Naive B cell (primary cell): ENCODE results near the gene TAB2. TPM values are rescaled to one million over a fixed set of nuclear protein-coding genes. Genes with fewer than 3 reads are reported as not detected.
A peak's percentile ranks its signal among the peaks of the same experiment; 100 is the strongest.
"Not testable (repeated sequence)": the region's sequence is repeated elsewhere in the genome, so short reads cannot be mapped to it uniquely, and the experiment has no call there.

ENCODE experiments used
- ATAC-seq, 2 donors: fragments of 150-1000 bp; cut with Tn5 transposase; 2 replicates each; pipeline ENCODE4 v1.10.0; 2021; ENCODE audit warnings: low read depth in 2 of 2, mild to moderate bottlenecking in 2 of 2, moderate library complexity in 2 of 2
- DNase-seq: peaks from one replicate; pipeline ENCODE4 v3.0.0; 2022
- H3K27ac Mint-ChIP-seq, 6 donors: one replicate each; pipeline ENCODE4 v1.8.0; 2020 to 2022; ENCODE audit warnings: mild to moderate bottlenecking in 6 of 6, mixed read lengths in 6 of 6, moderate library complexity in 5 of 6, inconsistent platforms in 2 of 6
- H3K27me3 Mint-ChIP-seq, 3 donors: one replicate each; pipeline ENCODE4 v1.8.0; 2021 to 2022; ENCODE audit warnings: mixed read lengths in 3 of 3, mild to moderate bottlenecking in 1 of 3
- H3K36me3 Mint-ChIP-seq, 2 donors: one replicate each; pipeline ENCODE4 v1.8.0; 2020 to 2022; ENCODE audit warnings: mixed read lengths in 2 of 2, inconsistent platforms in 1 of 2, mild to moderate bottlenecking in 1 of 2
- H3K4me1 Mint-ChIP-seq, 3 donors: one replicate each; pipeline ENCODE4 v1.8.0; 2020 to 2022; ENCODE audit warnings: mixed read lengths in 3 of 3, inconsistent platforms in 1 of 3, mild to moderate bottlenecking in 1 of 3, moderate library complexity in 1 of 3
- H3K4me3 Mint-ChIP-seq, 8 donors: one replicate each; pipeline ENCODE4 v1.8.0; 2020 to 2022; ENCODE audit warnings: mild to moderate bottlenecking in 8 of 8, mixed read lengths in 8 of 8, moderate library complexity in 8 of 8, inconsistent platforms in 2 of 8
- H3K9me3 Mint-ChIP-seq, 7 donors: one replicate each; pipeline ENCODE4 v1.8.0; 2020 to 2022; ENCODE audit warnings: mixed read lengths in 7 of 7, mild to moderate bottlenecking in 5 of 7, inconsistent platforms in 2 of 7, moderate library complexity in 1 of 7
- polyA plus RNA-seq, 6 donors: library from polyadenylated mRNA; unstranded; fragments of 300-500 nt; fragmentation: Illumina TruSeq; gene quantifications; one replicate each; pipeline ENCODE4 v1.2.3, GENCODE V29; 2021; ENCODE audit warnings: low read depth in 6 of 6

TAB2 gene
- polyA plus RNA-seq, 6 donors from 2014 or later: 7.7 to 13.5 (median 10.1) TPM

DNA sequence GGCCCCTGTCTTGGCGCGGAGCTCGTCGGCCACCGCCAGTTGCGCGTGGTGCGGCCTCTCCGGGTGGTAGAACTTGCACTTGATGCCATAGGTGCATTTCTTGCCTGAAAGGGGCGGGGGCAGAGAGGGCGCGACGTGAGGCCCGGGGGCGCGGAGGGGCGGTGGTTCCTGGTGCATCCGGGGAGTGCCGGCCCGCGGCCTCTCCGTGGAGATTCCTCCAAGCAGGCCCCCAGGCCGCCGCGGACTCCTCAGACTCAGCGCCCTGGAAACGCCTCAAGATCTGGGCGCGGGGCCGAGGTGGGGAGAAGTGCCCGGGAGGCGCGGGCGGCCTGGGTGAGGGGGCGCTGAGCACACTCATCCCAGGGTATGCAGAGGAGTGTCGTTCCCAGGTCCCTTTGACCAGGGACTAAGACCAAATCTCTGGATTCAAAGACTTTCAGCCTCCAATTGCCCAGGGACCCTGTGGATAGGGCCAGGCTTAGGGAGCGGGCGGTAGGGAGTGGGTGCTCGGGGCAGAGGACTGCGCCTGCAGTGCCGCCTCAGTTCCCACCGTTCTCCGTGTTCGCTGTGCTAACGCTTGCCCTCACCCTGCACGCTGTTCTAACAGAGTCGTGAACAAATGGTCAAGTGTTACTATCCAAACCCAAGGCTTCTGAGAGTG is 134.0 kb downstream of the TAB2 start:
- Mint-ChIP-seq H3K27me3 (no peaks in the 10 kb centered on the region), H3K27ac (peak overlapping the region in 2 of 6 donors; percentile 44 to 72), H3K4me1 (peaks cover 9 to 23% (median 15%) of the 10 kb centered on the region in 3 donors), H3K9me3 (no peaks in the 10 kb centered on the region), H3K4me3 (peak overlapping the region in 1 of 8 donors; percentile 29), H3K36me3 (peaks cover 0 to 7% of the 10 kb centered on the region in 2 donors)
- DNase-seq (no peak), ATAC-seq (peak in 1 of 2 donors; percentile 67)

DNA sequence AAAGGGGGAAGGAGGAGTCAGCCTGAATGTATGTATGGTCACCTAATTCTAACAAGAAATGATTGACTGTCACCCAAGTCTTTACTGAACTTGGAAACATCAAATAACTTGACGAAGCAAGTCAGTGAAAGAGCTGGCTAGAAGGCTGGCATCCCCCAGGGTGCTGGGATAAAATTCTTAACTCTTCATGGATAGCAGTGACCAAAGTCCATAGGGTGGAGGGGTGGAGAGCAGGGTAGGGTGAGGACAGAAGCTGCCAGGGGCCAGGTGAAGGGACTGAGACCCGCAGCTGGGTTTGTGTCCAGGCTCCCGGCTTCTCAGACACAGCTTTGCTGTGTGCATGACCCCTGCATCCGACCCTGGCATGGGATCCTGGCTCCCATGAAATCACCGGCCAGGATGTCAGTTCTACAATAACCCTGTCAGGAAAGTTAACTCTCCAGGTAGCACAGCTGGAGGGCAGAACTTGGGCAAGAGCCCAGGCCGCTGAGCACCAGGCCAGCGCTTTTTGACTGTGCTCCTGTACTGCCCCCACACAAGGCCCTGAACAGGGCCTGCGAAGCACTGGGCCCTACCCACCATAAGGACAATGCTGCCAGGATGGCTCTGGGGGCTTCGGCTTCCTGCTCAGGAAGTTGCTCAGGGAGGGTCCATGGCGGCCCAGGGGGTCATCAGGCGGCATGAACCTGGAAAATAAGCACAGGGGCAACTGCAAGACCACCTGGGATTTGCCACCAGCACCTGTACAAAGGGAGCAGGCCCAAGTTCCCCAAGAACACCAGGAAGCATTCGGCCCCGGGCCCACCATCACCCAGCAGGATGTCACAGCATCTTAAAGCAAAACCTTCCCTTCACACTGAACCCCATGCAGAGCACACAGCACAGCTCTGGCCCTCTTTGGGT is 134.8 kb downstream of the TAB2 start:
- H3K9me3 Mint-ChIP-seq: peaks cover 0 to 1% (median 0%) of the 10 kb centered on the region in 7 donors
- ATAC-seq (no peak), DNase-seq (no peak)
- no peak overlapping the region for H3K4me3 Mint-ChIP-seq
- H3K27me3 Mint-ChIP-seq: no peaks in the 10 kb centered on the region
- peak overlapping the region in 2 of 6 donors; percentile 72 to 84 for H3K27ac Mint-ChIP-seq
- H3K4me1 Mint-ChIP-seq: peaks cover 9 to 22% (median 11%) of the 10 kb centered on the region in 3 donors
- H3K36me3 Mint-ChIP-seq: peaks cover 4 to 14% of the 10 kb centered on the region in 2 donors

DNA sequence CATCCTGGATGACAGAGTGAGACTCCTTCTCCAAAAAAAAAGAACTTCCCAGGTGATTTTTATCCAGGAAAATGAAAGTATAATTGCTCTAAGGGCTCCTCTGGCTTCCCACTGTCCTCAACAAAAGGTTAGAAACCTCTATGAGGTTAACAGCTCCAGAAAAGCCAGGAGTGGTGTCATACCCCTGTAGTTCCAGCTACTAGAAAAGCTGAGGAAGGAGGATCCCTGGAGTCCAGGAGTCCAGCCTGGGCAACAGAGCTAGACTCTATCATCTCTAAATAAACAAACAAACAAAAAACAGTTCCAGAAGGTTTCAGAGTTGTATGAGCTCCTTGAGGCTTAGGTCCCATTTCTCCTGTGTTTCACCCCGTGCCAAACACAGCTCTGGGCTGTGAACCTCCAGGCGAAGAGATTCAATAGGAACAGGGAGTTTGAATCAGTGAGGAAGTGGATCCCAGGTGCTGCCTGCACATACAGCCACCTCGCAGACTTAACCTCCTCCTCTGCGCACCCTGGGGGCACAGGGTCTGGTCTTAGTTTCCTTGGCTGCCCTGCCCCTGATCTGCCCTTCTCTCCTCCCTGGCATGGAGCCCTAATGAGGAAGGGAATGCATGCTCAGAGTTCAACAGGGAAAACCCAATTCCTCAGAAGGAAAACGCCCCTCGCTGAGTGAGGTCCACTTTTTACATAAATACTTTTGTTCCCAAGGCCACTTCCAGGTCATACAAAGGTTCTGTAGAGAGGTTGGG is 136.3 kb downstream of the TAB2 start:
- Mint-ChIP-seq H3K4me3 (no peak overlapping the region), H3K9me3 (peaks cover 0 to 1% (median 0%) of the 10 kb centered on the region in 7 donors), H3K4me1 (peaks cover 9 to 20% (median 14%) of the 10 kb centered on the region in 3 donors), H3K27ac (peak overlapping the region in 2 of 6 donors; percentile 80 to 88), H3K36me3 (peaks cover 6 to 15% of the 10 kb centered on the region in 2 donors), H3K27me3 (no peaks in the 10 kb centered on the region)
- ATAC-seq: no peak
- DNase-seq: no peak

DNA sequence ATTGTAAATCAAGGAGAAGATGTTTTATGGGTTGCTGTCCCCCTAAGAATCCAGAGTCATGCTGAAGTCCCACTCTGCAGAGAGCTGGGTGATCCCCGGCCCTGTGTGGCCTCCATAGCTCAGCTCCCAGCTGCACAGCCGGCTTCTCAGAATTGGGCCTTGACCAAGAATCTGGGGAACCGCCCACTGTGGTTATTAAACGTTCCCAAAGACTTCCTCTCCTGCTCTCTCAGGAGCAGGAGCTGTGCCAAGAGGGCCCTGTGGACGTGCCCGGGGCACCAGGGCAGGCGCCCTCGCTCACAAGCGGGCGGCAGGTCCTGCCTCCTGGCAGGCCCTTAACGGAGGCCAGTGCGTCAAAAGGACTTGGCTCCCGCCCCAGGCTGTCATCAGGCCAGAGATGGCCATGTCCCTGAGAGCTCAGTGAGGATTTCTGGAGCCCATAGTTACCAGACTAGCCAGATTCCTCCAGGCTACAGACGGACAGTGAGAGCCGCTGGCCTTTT is 136.9 kb downstream of the TAB2 start:
- DNase-seq: no peak
- peaks cover 12 to 20% of the 10 kb centered on the region in 2 donors for H3K36me3 Mint-ChIP-seq
- H3K9me3 Mint-ChIP-seq: peaks cover 0 to 1% (median 0%) of the 10 kb centered on the region in 7 donors
- peaks cover 13 to 24% (median 21%) of the 10 kb centered on the region in 3 donors for H3K4me1 Mint-ChIP-seq
- H3K27ac Mint-ChIP-seq: no peak overlapping the region
- no peak overlapping the region for H3K4me3 Mint-ChIP-seq
- no peak for ATAC-seq
- H3K27me3 Mint-ChIP-seq: no peaks in the 10 kb centered on the region

DNA sequence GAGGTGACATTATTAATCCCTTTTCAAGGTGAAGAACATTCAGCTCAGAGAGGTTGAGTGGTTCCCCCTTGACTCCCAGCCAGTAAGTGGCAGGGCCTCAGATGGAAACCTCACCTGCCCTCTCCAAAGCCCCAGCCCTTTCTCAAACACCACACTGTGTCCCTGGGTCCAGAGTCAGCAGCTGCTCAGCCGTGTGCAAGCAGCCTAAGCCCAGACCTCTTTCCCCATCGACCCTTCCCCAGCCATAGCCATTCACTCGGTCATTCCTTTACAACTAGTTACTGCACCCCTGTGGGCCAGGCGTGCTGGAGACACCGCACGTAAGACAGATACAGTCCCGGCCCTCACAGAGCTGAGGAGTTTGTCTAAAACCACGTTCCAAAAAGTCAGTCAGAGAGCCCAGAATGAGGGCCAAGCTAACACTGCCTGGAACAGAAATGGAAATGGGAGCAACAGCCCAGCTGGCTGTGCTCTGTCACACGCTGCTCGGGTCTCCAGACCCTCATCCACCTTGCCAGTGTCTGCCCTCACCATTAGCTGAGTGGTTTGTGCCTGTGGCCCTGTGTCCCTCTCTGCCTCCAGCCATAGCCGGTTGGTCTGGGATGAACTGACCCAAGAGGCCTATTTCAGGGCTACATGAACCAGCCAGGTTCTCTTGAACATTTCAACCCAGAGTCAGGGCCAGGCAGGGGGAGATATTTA is 137.7 kb downstream of the TAB2 start:
- peaks cover 13 to 17% of the 10 kb centered on the region in 2 donors for H3K36me3 Mint-ChIP-seq
- no peak for ATAC-seq
- no peak overlapping the region for H3K4me3 Mint-ChIP-seq
- no peaks in the 10 kb centered on the region for H3K27me3 Mint-ChIP-seq
- H3K9me3 Mint-ChIP-seq: peaks cover 0 to 1% (median 0%) of the 10 kb centered on the region in 7 donors
- H3K27ac Mint-ChIP-seq: peak overlapping the region; percentile 13 to 94 (median 50)
- DNase-seq: no peak
- peaks cover 9 to 18% (median 16%) of the 10 kb centered on the region in 3 donors for H3K4me1 Mint-ChIP-seq

DNA sequence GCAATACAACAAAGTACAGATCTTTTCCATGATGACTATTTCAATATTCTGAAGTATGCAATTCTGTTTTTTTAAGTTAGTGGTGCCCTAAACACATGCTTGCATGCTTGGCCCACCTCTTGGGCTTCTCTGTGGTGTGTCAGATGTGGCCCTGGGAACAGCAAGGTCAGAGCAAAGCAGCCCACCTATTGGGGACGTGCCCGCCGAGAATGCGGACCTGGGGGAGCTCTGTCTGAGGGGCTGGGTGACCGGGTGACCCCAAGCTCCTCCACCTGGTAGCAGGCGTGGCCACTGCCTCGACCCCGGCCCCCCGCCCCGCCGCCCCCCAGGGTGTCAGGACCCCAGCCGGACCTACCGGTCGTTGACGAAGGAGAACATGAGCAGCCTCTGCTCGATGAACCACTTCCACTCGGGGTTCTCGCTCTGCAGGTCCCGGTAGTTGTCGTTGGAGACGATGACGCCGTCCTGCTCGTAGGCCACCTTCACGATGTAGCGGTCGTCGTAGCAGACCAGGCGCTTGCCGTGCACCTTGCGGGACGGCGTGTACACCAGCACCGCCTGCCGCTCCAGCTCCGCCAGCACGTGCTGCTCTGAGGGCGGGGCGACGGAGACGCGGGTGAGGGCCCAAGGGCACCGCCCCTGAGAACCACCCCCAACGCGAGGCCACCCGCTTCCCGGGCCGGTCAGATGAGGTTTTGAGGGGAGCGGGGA is 139.0 kb downstream of the TAB2 start:
- Mint-ChIP-seq H3K4me1 (peaks cover 9 to 26% (median 16%) of the 10 kb centered on the region in 3 donors), H3K27me3 (no peaks in the 10 kb centered on the region), H3K4me3 (no peak overlapping the region), H3K9me3 (peaks cover 0 to 1% (median 0%) of the 10 kb centered on the region in 7 donors), H3K36me3 (peaks cover 15 to 17% of the 10 kb centered on the region in 2 donors), H3K27ac (no peak overlapping the region)
- DNase-seq (no peak), ATAC-seq (no peak)

DNA sequence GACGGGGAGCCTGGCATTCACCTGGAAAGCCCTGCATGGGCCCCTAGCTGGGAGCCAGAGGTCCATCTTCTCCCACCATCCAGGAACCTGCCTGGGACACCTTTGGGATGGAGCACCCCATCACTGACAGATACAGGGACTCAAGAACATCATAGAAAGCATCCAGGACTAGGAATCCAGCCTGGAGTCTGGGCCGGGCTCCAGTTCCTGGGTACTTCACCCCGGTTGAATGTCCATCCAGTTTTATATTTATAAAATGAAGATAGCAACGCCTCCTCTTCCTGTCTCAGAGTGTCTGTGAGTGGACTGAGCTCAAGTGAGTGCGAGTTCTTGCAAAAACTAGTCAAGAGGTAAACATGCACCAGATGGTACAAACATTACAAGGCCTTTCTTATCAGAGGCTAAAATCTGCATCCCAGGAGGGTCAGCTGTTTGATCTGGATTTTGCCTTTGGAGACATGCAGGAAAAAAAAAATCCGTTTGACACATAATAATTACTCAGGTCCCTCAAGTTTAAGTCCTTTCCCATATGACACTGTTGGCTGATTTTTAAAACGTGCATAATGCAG is 139.9 kb downstream of the TAB2 start:
- Mint-ChIP-seq H3K36me3 (peaks cover 20% of the 10 kb centered on the region in 2 donors), H3K4me1 (peaks cover 12 to 32% (median 23%) of the 10 kb centered on the region in 3 donors), H3K27ac (peak overlapping the region in 3 of 6 donors; percentile 58 to 78 (median 75)), H3K9me3 (peaks cover 0 to 1% (median 0%) of the 10 kb centered on the region in 7 donors), H3K27me3 (no peaks in the 10 kb centered on the region), H3K4me3 (no peak overlapping the region)
- ATAC-seq (no peak), DNase-seq (no peak)

DNA sequence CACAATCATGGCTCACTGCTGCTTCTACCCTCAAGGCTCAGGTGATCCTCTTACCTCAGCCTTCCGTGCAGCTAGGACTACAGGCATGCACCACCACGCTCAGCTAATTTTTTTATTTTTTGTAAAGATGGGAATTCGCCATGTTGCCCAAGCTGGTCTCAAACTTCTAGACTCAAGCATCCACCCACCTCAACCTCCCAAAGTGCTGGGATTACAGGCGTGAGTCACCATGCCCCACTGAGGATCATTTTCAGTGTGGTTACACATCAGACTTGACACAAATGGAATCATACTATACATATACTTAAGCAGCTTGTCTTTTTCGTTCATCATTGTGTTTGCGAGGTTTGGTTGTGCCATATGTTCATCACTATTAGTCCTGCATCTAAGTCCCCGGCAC is 140.7 kb downstream of the TAB2 start:
- Mint-ChIP-seq H3K27me3 (no peaks in the 10 kb centered on the region), H3K4me3 (no peak overlapping the region), H3K27ac (peak overlapping the region in 2 of 6 donors; percentile 11 to 38), H3K4me1 (peaks cover 17 to 39% (median 31%) of the 10 kb centered on the region in 3 donors), H3K36me3 (peaks cover 28% of the 10 kb centered on the region in 2 donors), H3K9me3 (peaks cover 0 to 1% (median 0%) of the 10 kb centered on the region in 7 donors)
- no peak for ATAC-seq
- no peak for DNase-seq

DNA sequence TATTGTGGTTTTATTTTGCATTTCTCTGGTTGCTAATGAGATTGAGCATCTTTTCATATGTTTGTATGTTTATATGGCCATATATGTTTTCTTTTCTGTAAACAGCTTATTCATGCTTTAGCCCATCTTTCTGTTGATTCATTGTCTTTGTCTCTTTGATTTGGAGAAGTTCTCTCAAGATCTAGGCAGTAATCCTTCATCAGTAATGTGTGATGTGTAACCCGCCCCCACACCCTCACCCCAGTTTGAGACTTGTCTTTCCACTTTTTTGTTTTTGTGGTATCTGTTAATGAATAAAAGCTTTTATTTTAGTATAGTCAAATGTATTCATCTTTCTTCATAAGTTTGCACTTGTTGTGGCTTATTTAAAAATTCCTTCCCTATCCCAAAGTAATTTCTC is 141.3 kb downstream of the TAB2 start:
- DNase-seq (no peak), ATAC-seq (no peak)
- Mint-ChIP-seq H3K27ac (peak overlapping the region in 5 of 6 donors; percentile 43 to 91 (median 80)), H3K9me3 (peaks cover 0 to 1% (median 0%) of the 10 kb centered on the region in 7 donors), H3K36me3 (peaks cover 32 to 34% of the 10 kb centered on the region in 2 donors), H3K4me3 (peak overlapping the region in 1 of 8 donors; percentile 37), H3K4me1 (peaks cover 20 to 44% (median 37%) of the 10 kb centered on the region in 3 donors), H3K27me3 (no peaks in the 10 kb centered on the region)

DNA sequence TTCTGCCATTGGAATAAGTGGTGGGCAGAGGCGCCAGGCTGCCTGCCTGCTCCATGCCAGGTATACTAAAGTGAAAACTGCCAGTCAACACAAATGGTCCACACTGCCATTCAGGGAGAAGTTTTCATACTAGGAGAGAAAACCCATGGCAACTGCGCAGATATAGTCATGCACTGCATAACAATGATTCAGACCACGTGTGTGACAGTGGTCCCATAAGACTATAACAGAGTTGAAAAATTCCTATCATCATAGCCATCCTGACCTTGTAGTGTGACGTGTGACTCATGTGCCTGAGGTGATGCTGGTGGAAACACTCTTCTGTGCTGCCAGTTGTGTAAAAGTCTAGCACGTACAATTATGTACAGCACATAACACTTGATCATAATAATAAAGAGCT is 142.2 kb downstream of the TAB2 start:
- Mint-ChIP-seq H3K9me3 (peaks cover 0 to 1% (median 0%) of the 10 kb centered on the region in 7 donors), H3K27ac (peak overlapping the region in 2 of 6 donors; percentile 56 to 70), H3K4me3 (no peak overlapping the region), H3K4me1 (peaks cover 30 to 54% (median 46%) of the 10 kb centered on the region in 3 donors), H3K36me3 (peaks cover 37 to 43% of the 10 kb centered on the region in 2 donors), H3K27me3 (no peaks in the 10 kb centered on the region)
- DNase-seq (no peak), ATAC-seq (no peak)

DNA sequence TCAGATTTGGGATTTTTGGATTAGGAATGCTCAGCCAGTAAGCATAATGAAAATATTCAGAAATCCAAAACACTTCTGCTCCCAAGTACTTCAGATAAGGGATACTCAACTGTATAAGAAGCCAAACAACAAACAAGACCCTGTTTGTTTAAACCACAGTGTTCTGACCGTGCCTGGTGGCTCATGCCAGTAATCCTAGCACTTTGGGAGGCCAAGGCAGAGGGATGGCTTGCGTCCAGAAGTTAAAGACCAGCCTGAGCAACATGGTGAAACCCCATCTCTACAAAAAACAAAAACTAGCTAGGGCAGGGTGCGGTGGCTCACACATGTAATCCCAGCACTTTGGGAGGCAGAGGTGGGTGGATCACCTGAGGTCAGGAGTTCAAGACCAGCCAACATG is 142.7 kb downstream of the TAB2 start:
- not testable (repeated sequence) for H3K4me3 Mint-ChIP-seq, DNase-seq, ATAC-seq, H3K27me3 Mint-ChIP-seq, H3K9me3 Mint-ChIP-seq
- Mint-ChIP-seq H3K4me1 (peaks cover 32 to 55% (median 47%) of the 10 kb centered on the region in 3 donors), H3K36me3 (peaks cover 37 to 43% of the 10 kb centered on the region in 2 donors), H3K27ac (peak overlapping the region in 1 of 6 donors; percentile 56)
